DND-41 (cell line): ENCODE measurements around the gene CCDC30.
A peak's percentile ranks its signal among the peaks of the same experiment; 100 is the strongest.

Source experiments
- ATAC-seq: fragments of 200-7000 bp; cut with Tn5 transposase; 3 replicates; pipeline ENCODE4 v1.9.1; 2021; ENCODE audit warnings: low read depth; ENCODE audit not compliant: insufficient read depth
- DNase-seq: peaks from one replicate; pipeline ENCODE4 v3.0.0-alpha.2; 2020
- H2AFZ ChIP-seq: 2 replicates; pipeline ENCODE4 v1.6.0; 2012; ENCODE audit warnings: low read depth, low read length
- H3K27ac ChIP-seq: 2 replicates; pipeline ENCODE4 v1.5.1; 2012; ENCODE audit warnings: low read length, inconsistent platforms
- H3K27me3 ChIP-seq: fragments of 200-600 bp; sonication (generic); 2 replicates; pipeline ENCODE4 v1.6.0; 2012; ENCODE audit warnings: low read length, mild to moderate bottlenecking, inconsistent platforms; ENCODE audit not compliant: insufficient read depth, poor library complexity
- H3K36me3 ChIP-seq: 2 replicates; pipeline ENCODE4 v1.5.1; 2012; ENCODE audit warnings: low read length, inconsistent platforms; ENCODE audit not compliant: insufficient read depth
- H3K4me1 ChIP-seq: 2 replicates; pipeline ENCODE4 v1.5.1; 2012; ENCODE audit warnings: mild to moderate bottlenecking, low read length; ENCODE audit not compliant: insufficient read depth
- H3K4me2 ChIP-seq: 2 replicates; pipeline ENCODE4 v1.6.0; 2012; ENCODE audit warnings: mild to moderate bottlenecking, moderate library complexity, low read length, inconsistent platforms; ENCODE audit not compliant: insufficient read depth
- H3K4me3 ChIP-seq, 2 experiments: fragments of 200-600 bp in 1 of 2; shearing (Covaris generic) in 1 of 2; 2 replicates each; pipeline ENCODE4 v1.5.1; 2012 to 2016; ENCODE audit warnings: inconsistent platforms in 2 of 2, low read length in 2 of 2, mild to moderate bottlenecking in 2 of 2, low read depth in 1 of 2, moderate library complexity in 1 of 2
- H3K79me2 ChIP-seq: 2 replicates; pipeline ENCODE4 v1.6.0; 2012; ENCODE audit warnings: low read length, inconsistent platforms; ENCODE audit not compliant: insufficient read depth
- H3K9ac ChIP-seq: 2 replicates; pipeline ENCODE4 v1.6.0; 2012; ENCODE audit warnings: low read depth, mild to moderate bottlenecking, inconsistent platforms, low read length, moderate library complexity
- H3K9me3 ChIP-seq: 2 replicates; pipeline ENCODE4 v1.5.1; 2012; ENCODE audit warnings: low read length, moderate library complexity, mild to moderate bottlenecking, inconsistent platforms; ENCODE audit not compliant: insufficient read depth, severe bottlenecking
- H4K20me1 ChIP-seq: 2 replicates; pipeline ENCODE4 v1.6.0; 2012; ENCODE audit warnings: low read length; ENCODE audit not compliant: insufficient read depth
- EZH2 ChIP-seq: IDR thresholded peaks from 3 replicates; pipeline ENCODE4 v1.6.1; 2012; ENCODE audit warnings: borderline replicate concordance, low read depth, mild to moderate bottlenecking, moderate library complexity, low read length, inconsistent platforms; ENCODE audit not compliant: severe bottlenecking
- TF ChIP-seq, protein P1 (sequence below): IDR thresholded peaks from 2 replicates; pipeline ENCODE4 v1.5.1; 2012; ENCODE audit warnings: borderline replicate concordance, low read length, moderate library complexity, mild to moderate bottlenecking; ENCODE audit not compliant: poor library complexity, severe bottlenecking; ENCODE audit errors: extremely low read depth

Gene CCDC30

DNA sequence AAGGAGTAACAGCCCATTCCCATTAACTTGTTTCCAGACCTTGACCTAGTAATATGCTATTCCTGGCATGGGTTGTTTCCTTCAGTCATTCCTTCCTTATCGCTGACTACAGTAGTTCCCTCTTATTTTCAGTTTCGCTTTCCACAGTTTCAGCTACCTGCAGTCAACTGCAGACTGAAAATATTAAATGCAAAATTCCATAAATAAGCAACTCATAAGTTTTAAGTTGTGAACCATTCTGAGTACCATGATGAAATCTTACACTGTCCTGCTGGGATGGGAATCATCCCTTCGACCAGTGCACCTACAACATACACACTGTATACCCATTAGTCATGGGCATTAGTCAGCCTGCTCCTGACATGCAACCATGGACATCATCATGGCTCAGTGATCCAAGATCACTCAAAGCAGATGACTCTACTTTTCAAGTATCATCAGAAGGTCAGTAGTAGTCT, 66.7 kb downstream of the CCDC30 start:
- Histone ChIP-seq H3K4me1 (peaks cover 26% of the 10 kb centered on the region), H3K9me3 (no peaks in the 10 kb centered on the region), H3K36me3 (no peaks in the 10 kb centered on the region), H3K27ac (peak overlapping the region; percentile 50), H3K9ac (peak overlapping the region; percentile 13; the same call in 1 of the 2 replicates), H3K27me3 (no peaks in the 10 kb centered on the region), H3K4me3 (peak overlapping the region in 1 of 2 experiments; percentile 49; a peak in 2 of 4 replicates), H4K20me1 (no peaks in the 10 kb centered on the region), H2AFZ (peak overlapping the region; percentile 72), H3K4me2 (peak overlapping the region; percentile 61), H3K79me2 (no peaks in the 10 kb centered on the region)
- DNase-seq (no peak), ATAC-seq (peak; percentile 83)
- TF ChIP-seq, protein P1, sequence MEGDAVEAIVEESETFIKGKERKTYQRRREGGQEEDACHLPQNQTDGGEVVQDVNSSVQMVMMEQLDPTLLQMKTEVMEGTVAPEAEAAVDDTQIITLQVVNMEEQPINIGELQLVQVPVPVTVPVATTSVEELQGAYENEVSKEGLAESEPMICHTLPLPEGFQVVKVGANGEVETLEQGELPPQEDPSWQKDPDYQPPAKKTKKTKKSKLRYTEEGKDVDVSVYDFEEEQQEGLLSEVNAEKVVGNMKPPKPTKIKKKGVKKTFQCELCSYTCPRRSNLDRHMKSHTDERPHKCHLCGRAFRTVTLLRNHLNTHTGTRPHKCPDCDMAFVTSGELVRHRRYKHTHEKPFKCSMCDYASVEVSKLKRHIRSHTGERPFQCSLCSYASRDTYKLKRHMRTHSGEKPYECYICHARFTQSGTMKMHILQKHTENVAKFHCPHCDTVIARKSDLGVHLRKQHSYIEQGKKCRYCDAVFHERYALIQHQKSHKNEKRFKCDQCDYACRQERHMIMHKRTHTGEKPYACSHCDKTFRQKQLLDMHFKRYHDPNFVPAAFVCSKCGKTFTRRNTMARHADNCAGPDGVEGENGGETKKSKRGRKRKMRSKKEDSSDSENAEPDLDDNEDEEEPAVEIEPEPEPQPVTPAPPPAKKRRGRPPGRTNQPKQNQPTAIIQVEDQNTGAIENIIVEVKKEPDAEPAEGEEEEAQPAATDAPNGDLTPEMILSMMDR: no peak
- no peak for TF ChIP-seq EZH2

- Histone ChIP-seq H3K9me3 (no peaks in the 10 kb centered on the region), H3K4me3 (no peak overlapping the region), H3K79me2 (no peaks in the 10 kb centered on the region), H3K4me2 (no peak overlapping the region), H2AFZ (no peak overlapping the region), H3K27ac (no peak overlapping the region), H3K27me3 (no peaks in the 10 kb centered on the region), H3K36me3 (no peaks in the 10 kb centered on the region), H4K20me1 (no peaks in the 10 kb centered on the region), H3K9ac (no peak overlapping the region), H3K4me1 (peaks cover 26% of the 10 kb centered on the region)
- TF ChIP-seq, protein P1: no peak
- TF ChIP-seq EZH2: no peak
- ATAC-seq (no peak), DNase-seq (no peak)
These were observed 68.0 kb downstream of the CCDC30 start for GRCh38 chr1:42531043-42531442.

- ATAC-seq: no peak
- Histone ChIP-seq H3K9me3 (peaks cover 5% of the 10 kb centered on the region), H3K4me3 (no peak overlapping the region), H3K4me2 (no peak overlapping the region), H3K36me3 (no peaks in the 10 kb centered on the region), H3K4me1 (peaks cover 10% of the 10 kb centered on the region), H3K9ac (no peak overlapping the region), H3K27me3 (no peaks in the 10 kb centered on the region), H3K79me2 (no peaks in the 10 kb centered on the region), H2AFZ (no peak overlapping the region), H3K27ac (no peak overlapping the region), H4K20me1 (no peaks in the 10 kb centered on the region)
- DNase-seq: no peak
- TF ChIP-seq, protein P1: no peak
- no peak for TF ChIP-seq EZH2
These were observed 70.2 kb downstream of the CCDC30 start for GRCh38 chr1:42533101-42533863.
